SK-N-SH treated with all-trans-retinoic acid at 6 μM for 48 hours (cell line): ENCODE results near the gene GCHFR.

Source experiments
- ARNTL ChIP-seq: fragments of 450-650 bp; formaldehyde crosslinking; IDR thresholded peaks from 2 replicates; pipeline ENCODE4 v1.5.0; 2020; ENCODE audit warnings: low read depth, mild to moderate bottlenecking, moderate library complexity, borderline replicate concordance
- CREB5 ChIP-seq: fragments of 250-450 bp; sonication (Bioruptor Pico); IDR thresholded peaks from 2 replicates; pipeline ENCODE4 v1.5.1; 2020; ENCODE audit warnings: low read depth, mild to moderate bottlenecking, moderate library complexity
- GLIS3 ChIP-seq: fragments of 250-450 bp; sonication (Bioruptor Pico); IDR thresholded peaks from 2 replicates; pipeline ENCODE4 v1.5.0; 2020; ENCODE audit warnings: mild to moderate bottlenecking, moderate library complexity
- OSR1 ChIP-seq: fragments of 250-450 bp; sonication (Bioruptor Pico); IDR thresholded peaks from 2 replicates; pipeline ENCODE4 v1.8.0; 2022; ENCODE audit warnings: moderate library complexity, mild to moderate bottlenecking, inconsistent platforms
- PATZ1 ChIP-seq: fragments of 250-450 bp; sonication (Bioruptor Pico); IDR thresholded peaks from 2 replicates; pipeline ENCODE4 v1.8.0; 2020; ENCODE audit warnings: mild to moderate bottlenecking, moderate library complexity, borderline replicate concordance
- RARB ChIP-seq: fragments of 250-450 bp; sonication (Bioruptor Pico); IDR thresholded peaks from 2 replicates; pipeline ENCODE4 v1.8.0; 2021; ENCODE audit warnings: mild to moderate bottlenecking, moderate library complexity
- SNAI2 ChIP-seq: fragments of 250-450 bp; sonication (Bioruptor Pico); IDR thresholded peaks from 2 replicates; pipeline ENCODE4 v1.5.0; 2020; ENCODE audit warnings: mild to moderate bottlenecking, moderate library complexity
- TSHZ2 ChIP-seq: fragments of 250-450 bp; sonication (Bioruptor Pico); IDR thresholded peaks from 2 replicates; pipeline ENCODE4 v1.5.0; 2020; ENCODE audit warnings: mild to moderate bottlenecking, moderate library complexity
- ZC3H10 ChIP-seq: fragments of 250-450 bp; sonication (Bioruptor Pico); IDR thresholded peaks from 2 replicates; pipeline ENCODE4 v1.5.1; 2021; ENCODE audit warnings: mild to moderate bottlenecking, moderate library complexity
- ZFP3 ChIP-seq: fragments of 250-450 bp; sonication (Bioruptor Pico); IDR thresholded peaks from 2 replicates; pipeline ENCODE4 v1.5.0; 2020; ENCODE audit warnings: mild to moderate bottlenecking, moderate library complexity
- ZFP30 ChIP-seq: fragments of 450-650 bp; formaldehyde crosslinking; IDR thresholded peaks from 2 replicates; pipeline ENCODE4 v1.5.0; 2022; ENCODE audit warnings: mild to moderate bottlenecking, moderate library complexity
- ZNF70 ChIP-seq: fragments of 450-650 bp; formaldehyde crosslinking; IDR thresholded peaks from 2 replicates; pipeline ENCODE4 v1.5.0; 2020; ENCODE audit warnings: mild to moderate bottlenecking, moderate library complexity

GRCh38 chr15:40722354-40722753 lies 41.5 kb upstream of the GCHFR start:
- TF ChIP-seq ZFP3 (CRISPR knock-in tag) (no peak), ZNF70 (CRISPR knock-in tag) (no peak), PATZ1 (no peak), ARNTL (CRISPR knock-in tag) (no peak), RARB (CRISPR knock-in tag) (no peak), CREB5 (no peak), TSHZ2 (CRISPR knock-in tag) (no peak), SNAI2 (no peak), ZFP30 (CRISPR knock-in tag) (no peak), ZC3H10 (CRISPR knock-in tag) (no peak), OSR1 (no peak), GLIS3 (CRISPR knock-in tag) (no peak)
